HepG2 (cell line): Measurements from ENCODE around the gene KDM4B. TPM values are rescaled to one million over a fixed set of nuclear protein-coding genes. Genes with fewer than 3 reads are reported as not detected.

Experiments used
- CCAR2 ChIP-seq: fragments of 200-400 bp; formaldehyde crosslinking; optimal IDR thresholded peaks from 2 replicates; pipeline ENCODE3; 2018; ENCODE audit warnings: low read depth, mild to moderate bottlenecking, low read length, moderate library complexity
- CENPX ChIP-seq: sonication (generic); formaldehyde crosslinking; IDR thresholded peaks from 2 replicates; pipeline ENCODE4 v1.9.0; 2021; ENCODE audit warnings: mild to moderate bottlenecking, missing genetic modification reagents, moderate library complexity
- FOSL2 ChIP-seq: sonication (generic); formaldehyde crosslinking; IDR thresholded peaks from 2 replicates; pipeline ENCODE4 v1.4.0; 2020; ENCODE audit warnings: missing genetic modification reagents
- GATAD2A ChIP-seq: IDR thresholded peaks from 2 replicates; pipeline ENCODE4 v1.6.1; 2016
- GZF1 ChIP-seq: sonication (generic); formaldehyde crosslinking; IDR thresholded peaks from 2 replicates; pipeline ENCODE4 v1.5.1; 2020; ENCODE audit warnings: mild to moderate bottlenecking, missing genetic modification reagents
- HOXA7 ChIP-seq: sonication (generic); formaldehyde crosslinking; IDR thresholded peaks from 2 replicates; pipeline ENCODE4 v1.8.1; 2022; ENCODE audit warnings: mild to moderate bottlenecking, missing genetic modification reagents, moderate library complexity
- KLF16 ChIP-seq, 2 experiments: sonication (generic) in 1 of 2; formaldehyde crosslinking in 1 of 2; IDR thresholded peaks; 2 replicates each; pipeline versions ENCODE4 v1.6.1 to v1.8.0; 2016 to 2023; ENCODE audit warnings: missing genetic modification reagents in 2 of 2, missing compliant biosample characterization in 1 of 2
- KLF6 ChIP-seq: IDR thresholded peaks from 2 replicates; pipeline ENCODE4 v1.8.0; 2016; ENCODE audit warnings: missing biosample characterization, missing genetic modification reagents
- LCORL ChIP-seq, 2 experiments: fragments of 450-650 bp in 1 of 2; sonication (generic) in 1 of 2; formaldehyde crosslinking in 1 of 2; IDR thresholded peaks; 2 replicates each; pipeline versions ENCODE4 v1.5.0 to v1.6.1; 2017 to 2020; ENCODE audit warnings: antibody characterized with exemption in 1 of 2, missing genetic modification reagents in 1 of 2
- MXD4 ChIP-seq: IDR thresholded peaks from 2 replicates; pipeline ENCODE4 v1.6.1; 2016; ENCODE audit warnings: mild to moderate bottlenecking, missing biosample characterization, missing genetic modification reagents
- NBN ChIP-seq: fragments of 450-650 bp; conservative IDR thresholded peaks from 2 replicates; pipeline ENCODE4 v1.6.1; 2017
- NRL ChIP-seq: sonication (generic); formaldehyde crosslinking; IDR thresholded peaks from 2 replicates; pipeline ENCODE4 v1.5.0; 2020; ENCODE audit warnings: missing genetic modification reagents, mild to moderate bottlenecking, moderate library complexity, borderline replicate concordance
- PHF21A ChIP-seq: sonication (generic); formaldehyde crosslinking; IDR thresholded peaks from 2 replicates; pipeline ENCODE4 v1.5.0; 2020; ENCODE audit warnings: mild to moderate bottlenecking, missing genetic modification reagents
- SAP130 ChIP-seq: IDR thresholded peaks from 2 replicates; pipeline ENCODE4 v1.6.1; 2016; ENCODE audit warnings: low read depth
- SCMH1 ChIP-seq: sonication (generic); formaldehyde crosslinking; IDR thresholded peaks from 2 replicates; pipeline ENCODE4 v1.9.0; 2021; ENCODE audit warnings: missing genetic modification reagents, mild to moderate bottlenecking, borderline replicate concordance
- SRY ChIP-seq: sonication (generic); formaldehyde crosslinking; IDR thresholded peaks from 2 replicates; pipeline ENCODE4 v1.8.0; 2022; ENCODE audit warnings: mild to moderate bottlenecking, missing genetic modification reagents
- SSRP1 ChIP-seq: IDR thresholded peaks from 2 replicates; pipeline ENCODE4 v1.6.1; 2016; ENCODE audit warnings: control low read depth
- TBL1XR1 ChIP-seq: fragments of 150-350 bp; IDR thresholded peaks from 2 replicates; pipeline ENCODE4 v1.6.1; 2014; ENCODE audit warnings: borderline replicate concordance, low read length; ENCODE audit not compliant: partially characterized antibody
- ZBTB3 ChIP-seq: sonication (generic); formaldehyde crosslinking; IDR thresholded peaks from 2 replicates; pipeline ENCODE4 v1.4.0; 2020; ENCODE audit warnings: low read depth, mild to moderate bottlenecking, moderate library complexity, missing genetic modification reagents, borderline replicate concordance
- ZFP37 ChIP-seq: sonication (generic); formaldehyde crosslinking; IDR thresholded peaks from 2 replicates; pipeline ENCODE4 v1.4.0; 2020; ENCODE audit warnings: missing genetic modification reagents, borderline replicate concordance
- ZMYM3 ChIP-seq: sonication (generic); formaldehyde crosslinking; IDR thresholded peaks from 2 replicates; pipeline ENCODE4 v1.5.1; 2020; ENCODE audit warnings: mild to moderate bottlenecking, missing genetic modification reagents
- ZNF44 ChIP-seq: sonication (generic); formaldehyde crosslinking; IDR thresholded peaks from 2 replicates; pipeline ENCODE4 v1.5.1; 2020; ENCODE audit warnings: mild to moderate bottlenecking, missing genetic modification reagents
- ZNF543 ChIP-seq: sonication (generic); formaldehyde crosslinking; IDR thresholded peaks from 2 replicates; pipeline ENCODE4 v1.4.0; 2020; ENCODE audit warnings: mild to moderate bottlenecking, missing genetic modification reagents
- ZNF749 ChIP-seq: sonication (generic); formaldehyde crosslinking; IDR thresholded peaks from 2 replicates; pipeline ENCODE4 v1.8.0; 2022; ENCODE audit warnings: mild to moderate bottlenecking, missing genetic modification reagents, moderate library complexity, borderline replicate concordance
- polyA plus RNA-seq, 8 experiments: library from polyadenylated mRNA; depleted of rRNA in 3 of 8; stranded (reverse) in 7 of 8; unstranded in 1 of 8; fragments of >200 nt; fragmentation: Illumina TruSeq in 4 of 8; extraction: Trizol in 4 of 8; gene quantifications; 2 replicates each; pipeline versions ENCODE4 v1.2.1 to v1.2.3, GENCODE V29; 2011 to 2016; ENCODE audit warnings: low read depth in 4 of 8, missing spikeins in 1 of 8, mixed read lengths in 1 of 8; ENCODE audit not compliant: insufficient read depth in 1 of 8
- total RNA-seq, 5 experiments: library from RNA; depleted of rRNA; stranded (reverse); fragments of >200 nt; fragmentation: Illumina TruSeq; extraction: Trizol; gene quantifications; 2 replicates each; pipeline ENCODE4 v1.2.3, GENCODE V29; 2016; ENCODE audit warnings: low read depth in 1 of 5
- TF ChIP-seq, protein P1 (sequence below): sonication (generic); formaldehyde crosslinking; conservative IDR thresholded peaks from 2 replicates; pipeline ENCODE4 v1.4.0; 2020; ENCODE audit warnings: missing genetic modification reagents
- TF ChIP-seq, protein P2 (sequence below): sonication (generic); formaldehyde crosslinking; IDR thresholded peaks from 2 replicates; pipeline ENCODE4 v1.5.0; 2020; ENCODE audit warnings: missing genetic modification reagents, mild to moderate bottlenecking, borderline replicate concordance
- TF ChIP-seq, protein P3 (sequence below): sonication (generic); formaldehyde crosslinking; IDR thresholded peaks from 2 replicates; pipeline ENCODE4 v1.9.0; 2022; ENCODE audit warnings: missing genetic modification reagents, mild to moderate bottlenecking, borderline replicate concordance

The KDM4B gene
- total and polyA plus RNA-seq, 2 of the 13 experiments (the other 11 are each of a cell fraction or from before 2014, with no cell fraction given), result 4.9 to 14.6 TPM

DNA sequence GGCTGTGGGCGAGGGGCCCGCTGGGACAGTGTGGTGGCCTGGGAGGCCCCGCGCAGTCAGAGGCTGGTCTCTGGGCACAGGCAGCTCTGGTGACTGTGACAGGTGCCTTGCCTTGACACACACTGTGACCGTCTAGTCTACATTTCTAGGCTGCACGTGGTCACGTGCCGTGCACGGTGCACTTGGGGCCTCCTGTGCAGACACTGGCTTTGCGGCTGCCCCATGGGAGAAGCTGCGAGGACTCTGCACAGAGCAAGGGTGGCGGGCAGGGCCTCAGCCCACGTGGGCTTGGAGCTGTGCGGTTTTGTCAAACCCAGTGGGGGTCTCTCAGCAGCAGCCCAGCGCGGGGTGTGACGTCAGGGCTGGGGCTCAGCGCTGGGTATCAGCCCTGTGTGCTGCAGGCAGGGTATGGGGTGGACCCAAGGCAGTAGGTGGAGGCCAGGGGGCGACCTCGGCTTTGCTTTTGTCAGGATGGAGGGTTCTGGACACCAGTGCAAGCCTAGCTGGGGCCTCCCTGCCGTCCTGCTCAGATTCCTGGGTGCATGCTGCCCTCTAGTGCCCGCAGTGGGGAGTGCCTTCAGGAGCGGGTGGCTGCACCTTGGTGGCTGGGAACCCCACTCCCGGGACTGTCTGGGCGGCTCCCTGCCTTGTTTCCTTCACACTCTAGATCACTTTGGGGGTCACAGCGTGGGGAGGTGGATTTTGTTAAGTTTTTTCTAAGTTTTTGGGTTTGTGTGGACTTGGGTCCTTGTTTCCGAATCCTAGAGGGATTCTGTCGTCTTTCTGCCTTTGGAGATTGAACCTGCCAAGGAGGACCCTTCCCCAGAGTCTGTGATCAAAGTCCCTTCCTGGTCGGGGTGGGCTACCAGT, 62.6 kb downstream of the KDM4B start (continued):
- no peak for TF ChIP-seq ZBTB3 (CRISPR knock-in tag)
- no peak for TF ChIP-seq LCORL (IDR thresholded peaks at IDR 0.05)
- TF ChIP-seq LCORL (CRISPR knock-in tag; IDR thresholded peaks at IDR 0.05), result peak; percentile 75; the same call in 1 of the 2 replicates
- no peak for TF ChIP-seq KLF6 (CRISPR knock-in tag)
- no peak for TF ChIP-seq HOXA7 (CRISPR knock-in tag)
- TF ChIP-seq PHF21A, result no peak
- TF ChIP-seq, protein P1, sequence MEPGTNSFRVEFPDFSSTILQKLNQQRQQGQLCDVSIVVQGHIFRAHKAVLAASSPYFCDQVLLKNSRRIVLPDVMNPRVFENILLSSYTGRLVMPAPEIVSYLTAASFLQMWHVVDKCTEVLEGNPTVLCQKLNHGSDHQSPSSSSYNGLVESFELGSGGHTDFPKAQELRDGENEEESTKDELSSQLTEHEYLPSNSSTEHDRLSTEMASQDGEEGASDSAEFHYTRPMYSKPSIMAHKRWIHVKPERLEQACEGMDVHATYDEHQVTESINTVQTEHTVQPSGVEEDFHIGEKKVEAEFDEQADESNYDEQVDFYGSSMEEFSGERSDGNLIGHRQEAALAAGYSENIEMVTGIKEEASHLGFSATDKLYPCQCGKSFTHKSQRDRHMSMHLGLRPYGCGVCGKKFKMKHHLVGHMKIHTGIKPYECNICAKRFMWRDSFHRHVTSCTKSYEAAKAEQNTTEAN (CRISPR knock-in tag), result no peak
- TF ChIP-seq SRY, result peak; percentile 46; the same call in 1 of the 2 replicates
- TF ChIP-seq ZNF543, result peak; percentile 64; the same call in 1 of the 2 replicates
- TF ChIP-seq SCMH1 (CRISPR knock-in tag), result no peak
- TF ChIP-seq GZF1 (CRISPR knock-in tag), result no peak
- 0 out of 4 replicates have a peak, but pooled peaks of 1 of the 2 experiments have one; percentile 19 for TF ChIP-seq KLF16 (CRISPR knock-in tag; IDR thresholded peaks at IDR 0.05)
- peak; percentile 81 for TF ChIP-seq MXD4 (CRISPR knock-in tag)
- peak; percentile 52; the same call in 1 of the 2 replicates for TF ChIP-seq FOSL2 (CRISPR knock-in tag)
- no peak for TF ChIP-seq NBN
- peak; percentile 32 for TF ChIP-seq SAP130 (CRISPR knock-in tag)
- TF ChIP-seq NRL (CRISPR knock-in tag), result peak; percentile 53; the same call in 1 of the 2 replicates
- TF ChIP-seq, protein P2, sequence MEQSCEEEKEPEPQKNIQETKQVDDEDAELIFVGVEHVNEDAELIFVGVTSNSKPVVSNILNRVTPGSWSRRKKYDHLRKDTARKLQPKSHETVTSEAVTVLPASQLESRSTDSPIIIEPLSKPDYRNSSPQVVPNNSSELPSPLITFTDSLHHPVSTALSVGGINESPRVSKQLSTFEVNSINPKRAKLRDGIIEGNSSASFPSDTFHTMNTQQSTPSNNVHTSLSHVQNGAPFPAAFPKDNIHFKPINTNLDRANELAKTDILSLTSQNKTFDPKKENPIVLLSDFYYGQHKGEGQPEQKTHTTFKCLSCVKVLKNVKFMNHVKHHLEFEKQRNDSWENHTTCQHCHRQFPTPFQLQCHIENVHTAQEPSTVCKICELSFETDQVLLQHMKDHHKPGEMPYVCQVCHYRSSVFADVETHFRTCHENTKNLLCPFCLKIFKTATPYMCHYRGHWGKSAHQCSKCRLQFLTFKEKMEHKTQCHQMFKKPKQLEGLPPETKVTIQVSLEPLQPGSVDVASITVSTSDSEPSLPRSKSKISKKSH (CRISPR knock-in tag), result peak; percentile 73; the same call in 1 of the 2 replicates
- TF ChIP-seq TBL1XR1, result no peak
- TF ChIP-seq GATAD2A (CRISPR knock-in tag), result no peak
- TF ChIP-seq, protein P3, sequence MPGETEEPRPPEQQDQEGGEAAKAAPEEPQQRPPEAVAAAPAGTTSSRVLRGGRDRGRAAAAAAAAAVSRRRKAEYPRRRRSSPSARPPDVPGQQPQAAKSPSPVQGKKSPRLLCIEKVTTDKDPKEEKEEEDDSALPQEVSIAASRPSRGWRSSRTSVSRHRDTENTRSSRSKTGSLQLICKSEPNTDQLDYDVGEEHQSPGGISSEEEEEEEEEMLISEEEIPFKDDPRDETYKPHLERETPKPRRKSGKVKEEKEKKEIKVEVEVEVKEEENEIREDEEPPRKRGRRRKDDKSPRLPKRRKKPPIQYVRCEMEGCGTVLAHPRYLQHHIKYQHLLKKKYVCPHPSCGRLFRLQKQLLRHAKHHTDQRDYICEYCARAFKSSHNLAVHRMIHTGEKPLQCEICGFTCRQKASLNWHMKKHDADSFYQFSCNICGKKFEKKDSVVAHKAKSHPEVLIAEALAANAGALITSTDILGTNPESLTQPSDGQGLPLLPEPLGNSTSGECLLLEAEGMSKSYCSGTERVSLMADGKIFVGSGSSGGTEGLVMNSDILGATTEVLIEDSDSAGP (CRISPR knock-in tag), result 0 out of 2 replicates have a peak, but pooled peaks have one; percentile 4
- peak; percentile 36; the same call in 1 of the 2 replicates for TF ChIP-seq ZMYM3
- TF ChIP-seq CCAR2, result no peak
- no peak for TF ChIP-seq SSRP1 (CRISPR knock-in tag)
- TF ChIP-seq ZNF44 (CRISPR knock-in tag), result no peak
- TF ChIP-seq CENPX (CRISPR knock-in tag), result no peak
- TF ChIP-seq ZNF749 (CRISPR knock-in tag), result no peak
- TF ChIP-seq ZFP37 (CRISPR knock-in tag), result no peak
